KOPT-K1 (cell line): ENCODE data around the gene UBAP2.

Source experiments
- H3K27ac ChIP-seq: fragments of 200-600 bp; sonication (generic); 2 replicates; pipeline ENCODE4 v1.5.1; 2016; ENCODE audit warnings: antibody characterized with exemption, mild to moderate bottlenecking, low read depth, low read length; ENCODE audit not compliant: poor library complexity, severe bottlenecking
- H3K36me3 ChIP-seq: fragments of 200-600 bp; sonication (generic); 2 replicates; pipeline ENCODE4 v1.5.1; 2017; ENCODE audit warnings: antibody characterized with exemption, mild to moderate bottlenecking, low read length, moderate library complexity; ENCODE audit not compliant: insufficient read depth
- H3K9me3 ChIP-seq: fragments of 200-600 bp; sonication (generic); 2 replicates; pipeline ENCODE4 v1.5.1; 2017; ENCODE audit warnings: antibody characterized with exemption, low read length, mild to moderate bottlenecking; ENCODE audit not compliant: insufficient read depth, poor library complexity, severe bottlenecking

The UBAP2 gene

GRCh38 chr9:33905137-33905536 is 143.6 kb downstream of the UBAP2 start:
- Histone ChIP-seq H3K36me3 (peaks cover 92% of the 10 kb centered on the region), H3K9me3 (no peaks in the 10 kb centered on the region), H3K27ac (no peak overlapping the region)

GRCh38 chr9:33903157-33903780 is 145.4 kb downstream of the UBAP2 start:
- no peak overlapping the region for H3K27ac ChIP-seq
- peaks cover 97% of the 10 kb centered on the region for H3K36me3 ChIP-seq

GRCh38 chr9:33894316-33894715 is 154.4 kb downstream of the UBAP2 start:
- H3K36me3 ChIP-seq: peaks cover 47% of the 10 kb centered on the region

More at GRCh38 chr9:33903157-33903780, 145.4 kb downstream of the UBAP2 start:
- no peaks in the 10 kb centered on the region for H3K9me3 ChIP-seq

GRCh38 chr9:33893861-33894260 is 154.8 kb downstream of the UBAP2 start:
- no peak overlapping the region for H3K27ac ChIP-seq
- H3K36me3 ChIP-seq: peaks cover 47% of the 10 kb centered on the region
- no peaks in the 10 kb centered on the region for H3K9me3 ChIP-seq

More at GRCh38 chr9:33894316-33894715, 154.4 kb downstream of the UBAP2 start:
- no peaks in the 10 kb centered on the region for H3K9me3 ChIP-seq
- H3K27ac ChIP-seq: no peak overlapping the region

GRCh38 chr9:33885948-33886347 is 162.7 kb downstream of the UBAP2 start:
- H3K36me3 ChIP-seq: peaks cover 45% of the 10 kb centered on the region
- H3K27ac ChIP-seq: no peak overlapping the region
- H3K9me3 ChIP-seq: no peaks in the 10 kb centered on the region

GRCh38 chr9:33884856-33885701 is 163.6 kb downstream of the UBAP2 start:
- no peaks in the 10 kb centered on the region for H3K9me3 ChIP-seq
- peaks cover 37% of the 10 kb centered on the region for H3K36me3 ChIP-seq
- no peak overlapping the region for H3K27ac ChIP-seq

GRCh38 chr9:33881635-33882034 is 167.1 kb downstream of the UBAP2 start:
- H3K9me3 ChIP-seq: no peaks in the 10 kb centered on the region
- H3K27ac ChIP-seq: no peak overlapping the region
- H3K36me3 ChIP-seq: peaks cover 2% of the 10 kb centered on the region; the same call in 1 of the 2 replicates

GRCh38 chr9:33880211-33881089 is 168.2 kb downstream of the UBAP2 start:
- Histone ChIP-seq H3K27ac (no peak overlapping the region), H3K9me3 (no peaks in the 10 kb centered on the region), H3K36me3 (no peaks in the 10 kb centered on the region; the same call in 1 of the 2 replicates)

GRCh38 chr9:33878691-33879366 is 169.9 kb downstream of the UBAP2 start:
- Histone ChIP-seq H3K36me3 (no peaks in the 10 kb centered on the region; the same call in 1 of the 2 replicates), H3K9me3 (no peaks in the 10 kb centered on the region), H3K27ac (no peak overlapping the region)

GRCh38 chr9:33877727-33878489 is 170.8 kb downstream of the UBAP2 start:
- no peaks in the 10 kb centered on the region; the same call in 1 of the 2 replicates for H3K36me3 ChIP-seq
- no peak overlapping the region for H3K27ac ChIP-seq
- H3K9me3 ChIP-seq: no peaks in the 10 kb centered on the region
